Hematopoietic multipotent progenitor cell treated with erythropoietin and hydrocortisone succinate and interleukin-3 and kit ligand, for 17 days (in vitro differentiated cells): ENCODE results near the gene ZFYVE26.
"Not testable (repeated sequence)": the region's sequence is repeated elsewhere in the genome, so short reads cannot be mapped to it uniquely, and the experiment has no call there.

Source experiments
- DNase-seq: peaks from one replicate; pipeline ENCODE4 v3.0.0-alpha.2; 2015; ENCODE audit warnings: low spot score

Gene ZFYVE26

GRCh38 chr14:67816326-67817002, at the start of gene ZFYVE26:
TSS of gene ZFYVE26 (minus strand) at chr14:67816590. CDS start at chr14:67815963, 627 bp downstream.
- peak; percentile 95 for DNase-seq

- DNase-seq = no peak
Measured at GRCh38 chr14:67863223-67863622, 46.8 kb upstream of the ZFYVE26 start.

- DNase-seq = no peak
Measured at GRCh38 chr14:67859169-67859749, 42.9 kb upstream of the ZFYVE26 start.

GRCh38 chr14:67857778-67858350, 41.5 kb upstream of the ZFYVE26 start:
- DNase-seq = no peak

GRCh38 chr14:67856827-67857226, 40.4 kb upstream of the ZFYVE26 start:
- no peak for DNase-seq

- no peak for DNase-seq
Measured at GRCh38 chr14:67853715-67854114, 37.3 kb upstream of the ZFYVE26 start.

GRCh38 chr14:67852926-67853604, 36.7 kb upstream of the ZFYVE26 start:
- DNase-seq = no peak

DNA sequence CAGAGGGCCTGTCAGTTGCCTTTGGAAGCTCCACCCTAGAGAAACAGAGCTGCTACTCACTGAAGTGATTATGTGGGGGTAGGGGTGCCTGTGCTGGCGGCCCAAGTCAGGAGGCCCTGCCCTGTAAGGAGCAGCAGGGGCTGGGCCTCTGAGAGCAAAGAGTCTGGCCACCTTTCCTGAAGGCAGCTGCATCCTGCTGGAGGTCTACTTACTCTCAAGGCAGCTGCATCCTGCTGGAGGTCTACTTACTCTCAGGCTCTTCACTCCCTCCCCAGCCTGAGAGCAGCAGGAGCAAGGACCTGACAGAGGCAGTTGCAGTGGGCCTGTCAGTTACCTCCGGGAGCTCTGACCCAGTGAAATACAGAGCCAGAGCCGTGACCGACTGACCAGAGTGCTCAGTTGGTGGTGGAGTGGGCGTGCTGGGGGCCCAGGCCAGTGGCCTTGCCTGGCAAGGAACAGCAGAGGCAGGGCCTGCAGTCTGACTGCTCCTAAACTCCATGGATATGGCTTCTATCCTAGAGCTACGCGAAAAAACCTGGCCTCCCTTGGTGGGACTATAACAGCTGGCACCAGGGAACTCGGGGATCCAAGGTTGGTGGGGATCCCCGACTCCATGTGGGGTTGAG, 35.5 kb upstream of the ZFYVE26 start:
- no peak for DNase-seq

GRCh38 chr14:67850066-67850830, 33.9 kb upstream of the ZFYVE26 start:
- DNase-seq = no peak

DNA sequence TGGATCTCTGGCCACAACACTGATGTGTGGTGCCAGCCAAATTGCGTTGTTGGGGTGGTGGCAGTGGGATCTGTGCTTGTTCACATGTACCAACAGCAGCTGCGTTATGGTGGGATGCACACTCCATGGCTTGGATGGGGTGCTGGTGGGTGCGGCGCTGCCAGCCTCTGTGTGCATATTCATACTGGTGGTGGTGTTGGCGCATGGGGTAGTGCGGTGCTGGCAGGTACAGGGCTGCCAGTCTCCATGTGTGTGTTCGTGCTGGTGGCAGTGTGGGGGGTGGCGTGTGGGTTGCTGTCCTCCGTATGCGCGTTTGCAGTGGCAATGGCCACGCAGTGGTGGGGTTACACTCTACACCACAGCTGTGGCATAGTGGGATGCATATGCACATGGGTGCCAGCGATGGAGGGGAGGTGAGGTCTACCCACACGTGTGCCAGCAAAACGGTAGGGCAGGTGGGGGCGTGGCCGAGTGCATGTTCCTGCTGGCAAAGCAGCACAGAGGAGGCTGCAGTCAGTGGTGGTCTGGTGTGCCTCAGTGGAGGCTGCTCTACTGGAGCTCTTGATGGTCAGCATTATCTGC, 29.7 kb upstream of the ZFYVE26 start:
- DNase-seq = no peak

DNA sequence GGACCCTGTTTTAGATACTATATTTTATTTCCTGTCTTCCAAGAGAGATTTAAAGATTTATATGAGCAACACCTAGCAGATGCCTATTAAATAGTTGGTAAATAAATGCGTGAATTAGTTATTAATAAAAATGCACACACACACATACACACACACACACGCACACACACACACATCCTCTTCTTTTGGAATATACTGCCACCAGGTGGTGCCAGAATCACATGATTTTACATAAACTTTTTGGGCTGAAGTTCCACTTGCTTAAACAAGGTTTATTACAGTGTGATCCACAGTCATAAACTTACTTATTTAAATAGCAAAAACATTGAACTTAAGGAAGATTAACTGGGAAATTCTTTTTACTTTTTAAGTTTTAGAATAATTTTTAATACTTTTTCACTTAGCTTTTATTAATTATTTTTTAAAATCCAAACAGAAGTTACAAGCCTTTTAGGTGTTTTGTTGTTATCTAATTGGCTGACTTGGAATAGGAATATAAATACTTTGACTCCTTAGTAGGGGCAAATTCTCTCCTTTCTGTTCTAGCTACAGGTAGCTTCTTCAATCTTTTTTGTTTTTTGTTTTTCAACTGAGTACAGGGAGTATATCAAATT, 20.7 kb upstream of the ZFYVE26 start:
- DNase-seq = peak; percentile 68

DNA sequence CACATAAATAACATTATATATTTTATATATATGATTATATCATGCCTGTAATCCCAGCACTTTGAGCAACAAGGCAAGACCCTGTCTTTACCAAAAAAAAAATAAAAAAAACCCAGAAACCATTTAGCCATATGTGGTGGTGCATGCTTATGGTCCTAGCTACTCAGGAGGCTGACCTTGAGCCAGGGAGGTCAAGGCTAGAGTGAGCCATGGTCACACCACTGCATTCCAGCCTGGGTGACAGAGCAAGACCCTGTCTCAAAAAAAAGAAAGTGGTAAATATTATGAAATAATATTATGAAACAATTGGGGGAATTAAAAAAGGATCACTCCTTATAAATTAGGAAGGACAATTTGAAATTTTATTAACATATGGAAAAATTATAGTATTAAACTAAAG, 19.2 kb upstream of the ZFYVE26 start:
- no peak for DNase-seq

- no peak for DNase-seq
Measured at GRCh38 chr14:67833403-67833802, 17.0 kb upstream of the ZFYVE26 start.

GRCh38 chr14:67831113-67831512, 14.7 kb upstream of the ZFYVE26 start:
- no peak for DNase-seq

GRCh38 chr14:67821121-67821520, 4.7 kb upstream of the ZFYVE26 start:
- no peak for DNase-seq

- DNase-seq = no peak
Measured at GRCh38 chr14:67820428-67820971, 4.1 kb upstream of the ZFYVE26 start.

GRCh38 chr14:67819563-67820421, 3.4 kb upstream of the ZFYVE26 start, which contains the start of gene RAD51B:
TSS of gene RAD51B (plus strand) at chr14:67819779.
- peak; percentile 88 for DNase-seq

DNA sequence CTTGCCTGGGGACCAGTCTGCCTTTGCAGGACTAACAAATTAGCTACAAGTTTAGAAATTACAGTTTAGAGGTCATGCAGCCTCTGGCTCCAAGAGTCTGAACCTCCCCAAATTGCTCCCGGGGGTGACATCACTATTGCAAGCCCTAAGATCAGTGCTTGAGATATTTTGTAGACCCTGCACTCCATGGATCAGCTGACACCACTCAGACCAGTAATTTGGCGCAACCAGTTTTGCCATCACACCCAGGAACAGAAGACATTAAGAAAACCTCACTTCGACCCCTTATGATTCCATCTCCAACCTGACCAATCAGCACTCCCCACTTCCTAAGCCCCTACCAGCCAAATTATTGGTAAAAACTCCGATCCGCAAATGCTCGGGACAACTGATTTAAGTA, 2.1 kb upstream of the ZFYVE26 start:
- not testable (repeated sequence) for DNase-seq

GRCh38 chr14:67817750-67818438, 1.5 kb upstream of the ZFYVE26 start:
- DNase-seq = no peak
